Stimulated activated CD8-positive, alpha-beta memory T cell treated with anti-CD3 and anti-CD28 coated beads, Interleukin-15, amount 100 ng/mL, for 1 hour (primary cell): ENCODE results near the gene NRF1.

Experiments
- DNase-seq: peaks from one replicate; pipeline ENCODE4 v3.0.0-alpha.2; 2020; ENCODE audit warnings: low read depth

The NRF1 gene

DNA sequence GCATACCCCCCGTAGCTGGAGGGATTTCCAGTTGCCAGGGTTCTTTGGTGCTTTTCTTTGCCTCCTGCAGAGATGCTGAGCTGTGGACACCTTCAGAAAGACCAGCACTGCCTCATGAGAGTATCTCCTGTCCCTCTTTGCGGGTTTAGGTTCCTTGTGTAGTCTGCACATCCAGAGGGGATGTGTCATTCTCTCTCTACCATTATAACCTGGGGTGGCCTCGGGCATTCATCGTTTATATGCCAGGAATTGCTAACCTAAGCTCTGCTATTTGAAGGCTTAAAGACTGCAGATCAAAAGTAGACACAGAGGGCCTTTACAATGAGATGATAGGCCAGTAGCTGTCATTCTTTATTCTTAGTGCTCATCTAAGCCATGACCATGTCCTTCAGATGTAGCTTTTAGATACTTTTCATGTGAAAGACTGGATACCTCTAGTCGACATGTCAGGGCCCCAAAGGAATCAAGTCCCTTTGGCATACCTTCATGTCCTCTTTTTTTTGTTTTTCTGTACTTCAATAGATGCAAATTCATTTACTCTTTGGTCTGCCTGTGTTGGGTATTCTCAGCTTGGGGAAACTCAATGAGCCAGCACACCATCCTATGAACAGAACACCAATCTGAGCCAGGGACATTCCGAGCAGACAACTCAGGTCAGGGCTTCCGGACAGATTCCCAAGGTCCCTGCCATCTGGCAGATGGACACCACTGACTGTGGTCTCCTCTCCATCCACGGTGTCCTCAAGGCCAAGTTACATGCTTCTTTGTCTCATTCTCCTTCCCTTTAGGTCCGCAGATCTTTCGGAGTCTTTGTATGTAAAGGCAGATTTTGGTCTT is 129.3 kb downstream of the NRF1 start:
- no peak for DNase-seq

GRCh38 chr7:129741743-129742213 is 130.3 kb downstream of the NRF1 start:
- no peak for DNase-seq

DNA sequence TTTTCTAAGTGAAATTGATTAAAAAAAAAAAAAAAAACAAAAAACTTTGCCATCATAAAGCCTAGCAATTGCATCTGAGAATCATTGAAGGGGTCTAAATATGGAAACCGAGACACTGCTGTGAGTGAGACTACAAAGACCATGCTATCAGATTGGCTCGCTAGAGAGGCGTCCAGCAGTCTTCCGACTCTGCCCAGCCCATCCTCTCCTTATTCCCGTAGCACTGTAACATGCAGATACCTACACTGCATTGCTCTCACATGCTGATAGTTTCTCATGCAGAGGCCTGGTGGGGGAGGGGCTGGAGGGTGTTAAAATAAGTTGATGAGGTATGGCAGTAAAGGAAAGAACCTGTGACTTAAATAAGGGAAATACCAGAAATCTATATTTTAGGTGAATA is 130.7 kb downstream of the NRF1 start:
- DNase-seq = no peak

GRCh38 chr7:129746857-129747529 is 135.5 kb downstream of the NRF1 start:
- no peak for DNase-seq

GRCh38 chr7:129748356-129749109 is 137.0 kb downstream of the NRF1 start:
- DNase-seq = no peak

GRCh38 chr7:129750091-129750490 is 138.6 kb downstream of the NRF1 start:
- no peak for DNase-seq

GRCh38 chr7:129750501-129750900 is 139.0 kb downstream of the NRF1 start:
- DNase-seq = no peak

DNA sequence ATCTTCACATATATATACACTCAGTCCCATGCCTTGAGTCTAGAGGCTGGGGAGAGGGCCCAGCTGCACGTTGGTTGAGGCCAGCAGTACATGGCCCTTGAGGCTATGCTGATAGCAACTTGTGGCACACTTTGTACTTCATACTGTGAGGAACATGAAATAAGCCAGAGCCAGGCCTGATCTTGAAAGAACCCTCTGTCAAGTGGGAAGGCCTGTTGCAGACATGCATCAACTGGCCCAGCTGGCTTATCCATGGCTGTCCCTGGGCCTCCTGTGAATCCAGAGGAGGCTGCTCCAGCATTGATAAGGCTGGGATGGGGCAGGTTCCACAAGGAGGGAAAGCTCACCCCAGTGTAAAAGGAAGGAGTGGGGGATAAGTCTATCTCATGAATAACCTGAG is 140.4 kb downstream of the NRF1 start:
- DNase-seq = no peak

- no peak for DNase-seq
Observed at GRCh38 chr7:129752760-129753159, 141.2 kb downstream of the NRF1 start.

- no peak for DNase-seq
Observed at GRCh38 chr7:129754406-129754805, 142.9 kb downstream of the NRF1 start.

- no peak for DNase-seq
Observed at GRCh38 chr7:129757991-129758390, 146.5 kb downstream of the NRF1 start.

DNA sequence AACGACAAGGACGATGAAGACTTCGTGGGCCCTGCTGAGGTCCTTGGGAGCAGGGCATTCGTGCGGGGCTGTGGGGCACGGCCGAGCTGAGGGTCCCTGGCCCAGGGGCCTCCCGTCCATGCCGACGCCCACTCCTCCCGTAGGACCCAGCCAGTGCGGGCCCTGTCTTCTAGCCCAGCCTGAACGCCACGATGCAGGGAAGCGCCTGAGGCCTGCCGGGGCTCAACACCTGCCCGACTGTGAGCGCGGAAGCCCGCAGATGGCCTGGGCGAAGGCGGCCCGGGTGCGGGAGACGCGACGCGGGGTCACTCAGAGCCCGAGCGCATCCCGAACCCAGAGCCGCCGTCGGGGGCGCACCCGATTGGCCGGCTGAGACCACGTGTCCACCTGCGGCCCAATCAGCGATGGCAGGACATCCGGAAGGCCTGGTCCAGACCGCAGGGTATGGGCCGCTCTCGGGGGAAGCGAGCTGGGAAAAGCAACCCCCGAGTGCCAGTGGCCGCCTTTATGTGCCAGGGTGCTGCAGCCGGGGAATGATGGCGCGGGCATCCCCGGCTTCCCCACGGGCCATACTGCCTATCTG is 151.0 kb downstream of the NRF1 start:
- no peak for DNase-seq

GRCh38 chr7:129764247-129765084 is 152.9 kb downstream of the NRF1 start:
- no peak for DNase-seq

GRCh38 chr7:129765352-129765751 is 153.8 kb downstream of the NRF1 start:
- DNase-seq = no peak

- no peak for DNase-seq
Observed at GRCh38 chr7:129767120-129768015, 155.8 kb downstream of the NRF1 start.

DNA sequence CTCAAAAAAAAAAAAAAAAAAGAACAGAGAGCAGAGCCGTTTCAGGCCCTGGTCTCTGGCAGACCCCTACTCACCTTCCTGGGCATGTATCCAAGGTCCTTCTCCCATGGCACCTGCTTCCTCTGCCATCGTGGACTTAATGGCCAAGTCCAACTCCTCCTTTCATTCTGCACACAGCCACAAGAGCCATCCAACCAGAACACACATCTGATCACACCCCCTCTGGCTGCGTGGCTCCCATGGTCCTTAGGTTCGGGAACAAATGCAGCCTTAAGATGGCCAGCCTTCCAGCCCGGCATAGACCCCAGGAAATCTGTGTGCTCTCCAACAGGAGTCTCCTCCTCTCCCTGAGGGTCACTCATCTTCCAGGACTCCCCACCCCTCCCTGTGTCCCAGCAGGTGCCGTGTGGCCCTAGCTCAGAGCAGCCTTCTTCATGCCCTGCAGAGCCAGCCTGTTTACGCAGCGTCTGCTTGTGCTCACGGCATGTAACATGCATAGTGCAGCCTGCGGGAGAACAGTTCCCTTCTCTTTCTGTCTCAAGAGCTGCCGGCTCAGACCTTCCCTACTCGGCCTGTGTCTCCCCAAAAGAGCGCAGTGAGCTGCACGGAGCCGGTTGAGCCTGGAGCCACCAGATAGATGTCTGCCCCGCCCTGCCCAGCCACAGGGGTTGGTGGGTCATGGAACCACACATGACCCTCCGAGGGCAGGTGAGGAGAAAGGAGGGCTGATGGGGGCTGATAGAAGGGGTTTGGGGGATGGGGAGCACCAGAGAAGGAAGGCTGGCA is 157.3 kb downstream of the NRF1 start:
- no peak for DNase-seq

DNA sequence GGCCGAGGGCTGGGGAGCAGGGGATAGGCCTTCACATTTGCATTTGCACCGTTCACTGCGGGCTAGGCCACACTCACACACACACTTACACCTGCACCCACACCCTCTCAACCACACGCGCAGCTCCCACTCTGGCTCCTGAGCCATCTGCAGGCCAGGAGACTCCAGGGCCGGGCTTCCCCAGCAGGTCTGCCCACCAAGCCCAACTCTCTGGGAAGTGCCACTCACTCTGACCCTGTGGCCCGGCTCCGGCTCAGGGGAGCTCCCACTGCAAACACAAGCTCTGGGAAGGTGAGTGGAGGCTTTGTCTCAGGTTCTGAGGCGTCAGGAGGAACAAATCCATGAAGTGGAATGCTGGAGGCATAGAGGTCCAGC is 157.9 kb downstream of the NRF1 start:
- DNase-seq = no peak

- no peak for DNase-seq
Observed at GRCh38 chr7:129769866-129770808, 158.6 kb downstream of the NRF1 start.
